ENCODE measurements around the gene TLE4. TPM values are rescaled to one million over a fixed set of nuclear protein-coding genes. Genes with fewer than 3 reads are reported as not detected.

Gene TLE4
- total RNA-seq, 1 donor from 2014 or later: 10.8 TPM

- TF ChIP-seq CTCF (IDR thresholded peaks at IDR 0.05; ENCODE audit: insufficient read depth, low read length, severe bottlenecking): no peak
- H3K4me3 ChIP-seq (ENCODE audit: low read depth, low read length): no peak overlapping the region
- H3K36me3 ChIP-seq (ENCODE audit: control insufficient read depth, insufficient read depth, low read length): peaks cover 6% of the 10 kb centered on the region
- no peak for DNase-seq (ENCODE audit: low read depth)
- FAIRE-seq: no peak
- no peaks in the 10 kb centered on the region for H3K27me3 ChIP-seq (ENCODE audit: control insufficient read depth, insufficient read depth, low read length)
Measured at GRCh38 chr9:79709743-79710674, 138.2 kb downstream of the TLE4 start.

GRCh38 chr9:79711874-79712273 lies 140.1 kb downstream of the TLE4 start:
- DNase-seq (ENCODE audit: low read depth): no peak

GRCh38 chr9:79719021-79719420 lies 147.3 kb downstream of the TLE4 start:
- no peak for DNase-seq (ENCODE audit: low read depth)
- TF ChIP-seq CTCF (IDR thresholded peaks at IDR 0.05; ENCODE audit: insufficient read depth, low read length, severe bottlenecking): no peak

More at GRCh38 chr9:79711874-79712273, 140.1 kb downstream of the TLE4 start:
- TF ChIP-seq CTCF (IDR thresholded peaks at IDR 0.05; ENCODE audit: insufficient read depth, low read length, severe bottlenecking): no peak
- Histone ChIP-seq H3K27me3 (ENCODE audit: control insufficient read depth, insufficient read depth, low read length) (no peaks in the 10 kb centered on the region), H3K4me3 (ENCODE audit: low read depth, low read length) (no peak overlapping the region), H3K36me3 (ENCODE audit: control insufficient read depth, insufficient read depth, low read length) (peaks cover 5% of the 10 kb centered on the region)
- FAIRE-seq: no peak

GRCh38 chr9:79719989-79720388 lies 148.2 kb downstream of the TLE4 start:
- FAIRE-seq: no peak
- no peak for TF ChIP-seq CTCF (IDR thresholded peaks at IDR 0.05; ENCODE audit: insufficient read depth, low read length, severe bottlenecking)
- H3K36me3 ChIP-seq (ENCODE audit: control insufficient read depth, insufficient read depth, low read length): peaks cover 6% of the 10 kb centered on the region

More at GRCh38 chr9:79719021-79719420, 147.3 kb downstream of the TLE4 start:
- FAIRE-seq: no peak
- peaks cover 4% of the 10 kb centered on the region for H3K36me3 ChIP-seq (ENCODE audit: control insufficient read depth, insufficient read depth, low read length)
- no peaks in the 10 kb centered on the region for H3K27me3 ChIP-seq (ENCODE audit: control insufficient read depth, insufficient read depth, low read length)
- H3K4me3 ChIP-seq (ENCODE audit: low read depth, low read length): no peak overlapping the region

GRCh38 chr9:79731171-79731890 lies 159.6 kb downstream of the TLE4 start:
- TF ChIP-seq CTCF (IDR thresholded peaks at IDR 0.05; ENCODE audit: insufficient read depth, low read length, severe bottlenecking): no peak
- no peak overlapping the region for H3K4me3 ChIP-seq (ENCODE audit: low read depth, low read length)
- no peaks in the 10 kb centered on the region for H3K36me3 ChIP-seq (ENCODE audit: control insufficient read depth, insufficient read depth, low read length)
- DNase-seq (ENCODE audit: low read depth) (peak; percentile 59), FAIRE-seq (no peak)
- H3K27me3 ChIP-seq (ENCODE audit: control insufficient read depth, insufficient read depth, low read length): no peaks in the 10 kb centered on the region

More at GRCh38 chr9:79719989-79720388, 148.2 kb downstream of the TLE4 start:
- Histone ChIP-seq H3K4me3 (ENCODE audit: low read depth, low read length) (no peak overlapping the region), H3K27me3 (ENCODE audit: control insufficient read depth, insufficient read depth, low read length) (no peaks in the 10 kb centered on the region)
- no peak for DNase-seq (ENCODE audit: low read depth)

Data from bronchial epithelial cell (primary cell).